Brain pericyte (primary cell): ENCODE results near the gene MAJIN.

Source experiments
- DNase-seq: peaks from one replicate; pipeline ENCODE4 v3.0.0-alpha.2; 2012; ENCODE audit warnings: low read depth, low spot score

The MAJIN gene

GRCh38 chr11:64911689-64912088 lies 60.2 kb downstream of the MAJIN start:
- DNase-seq: no peak

GRCh38 chr11:64911142-64911541 lies 60.8 kb downstream of the MAJIN start:
- DNase-seq: no peak

- no peak for DNase-seq
Observed at GRCh38 chr11:64910451-64911093, 61.3 kb downstream of the MAJIN start.

GRCh38 chr11:64909653-64910343 lies 62.1 kb downstream of the MAJIN start:
- no peak for DNase-seq

- no peak for DNase-seq
Observed at GRCh38 chr11:64908766-64909165, 63.1 kb downstream of the MAJIN start.

GRCh38 chr11:64906314-64906635 lies 65.6 kb downstream of the MAJIN start:
- DNase-seq: no peak

- no peak for DNase-seq
Observed at GRCh38 chr11:64905516-64906313, 66.2 kb downstream of the MAJIN start.

- DNase-seq: no peak
Observed at GRCh38 chr11:64903291-64903833, 68.5 kb downstream of the MAJIN start.

GRCh38 chr11:64902102-64902900 lies 69.6 kb downstream of the MAJIN start:
- no peak for DNase-seq

- DNase-seq: no peak
Observed at GRCh38 chr11:64900774-64901173, 71.1 kb downstream of the MAJIN start.

- no peak for DNase-seq
Observed at GRCh38 chr11:64900263-64900678, 71.6 kb downstream of the MAJIN start.

- no peak for DNase-seq
Observed at GRCh38 chr11:64898541-64898940, 73.4 kb downstream of the MAJIN start.

- no peak for DNase-seq
Observed at GRCh38 chr11:64898076-64898445, 73.8 kb downstream of the MAJIN start.

- DNase-seq: no peak
Observed at GRCh38 chr11:64897381-64898075, 74.4 kb downstream of the MAJIN start.

- DNase-seq: no peak
Observed at GRCh38 chr11:64896448-64897022, 75.4 kb downstream of the MAJIN start.

- no peak for DNase-seq
Observed at GRCh38 chr11:64894812-64895452, 77.0 kb downstream of the MAJIN start.

- DNase-seq: no peak
Observed at GRCh38 chr11:64894070-64894811, 77.7 kb downstream of the MAJIN start.

- DNase-seq: no peak
Observed at GRCh38 chr11:64893194-64894069, 78.5 kb downstream of the MAJIN start.

- DNase-seq: no peak
Observed at GRCh38 chr11:64892838-64893193, 79.1 kb downstream of the MAJIN start.
